Mesendoderm (in vitro differentiated cells): ENCODE data around the gene STAT2.

Source experiments
- DNase-seq: peaks from one replicate; pipeline ENCODE4 v3.0.0; 2013
- H2AK5ac ChIP-seq: 2 replicates; pipeline ENCODE4 v1.6.1; 2013; ENCODE audit warnings: low read length, inconsistent platforms
- H2BK120ac ChIP-seq: 2 replicates; pipeline ENCODE4 v1.6.1; 2013; ENCODE audit warnings: low read depth, mild to moderate bottlenecking, low read length, moderate library complexity, mixed read lengths
- H2BK15ac ChIP-seq: replicated peaks from 2 replicates; pipeline ENCODE4 v1.6.1; 2013; ENCODE audit warnings: low read depth, mild to moderate bottlenecking, moderate library complexity
- H2BK5ac ChIP-seq: 2 replicates; pipeline ENCODE4 v1.6.1; 2013; ENCODE audit warnings: low read length, inconsistent platforms
- H3K18ac ChIP-seq: 2 replicates; pipeline ENCODE4 v1.6.1; 2013; ENCODE audit warnings: mild to moderate bottlenecking, low read length, mixed read lengths
- H3K23ac ChIP-seq: one replicate; pipeline ENCODE4 v1.6.1; 2013; ENCODE audit warnings: low read length
- H3K27ac ChIP-seq: 2 replicates; pipeline ENCODE4 v1.5.1; 2013; ENCODE audit warnings: low read depth, mild to moderate bottlenecking, inconsistent platforms, low read length, moderate library complexity
- H3K27me3 ChIP-seq: 2 replicates; pipeline ENCODE4 v1.6.1; 2013; ENCODE audit warnings: low read length, control low read depth, mild to moderate bottlenecking, inconsistent platforms; ENCODE audit not compliant: insufficient read depth, poor library complexity
- H3K36me3 ChIP-seq: 2 replicates; pipeline ENCODE4 v1.6.1; 2013; ENCODE audit warnings: low read length, inconsistent platforms; ENCODE audit not compliant: control insufficient read depth, insufficient read depth
- H3K4ac ChIP-seq: one replicate; pipeline ENCODE4 v1.6.1; 2013; ENCODE audit warnings: low read depth, mild to moderate bottlenecking, low read length, moderate library complexity
- H3K4me1 ChIP-seq: 2 replicates; pipeline ENCODE4 v1.6.1; 2013; ENCODE audit warnings: low read depth, low read length, inconsistent platforms; ENCODE audit not compliant: control insufficient read depth
- H3K4me2 ChIP-seq: 2 replicates; pipeline ENCODE4 v1.6.1; 2013; ENCODE audit warnings: low read length
- H3K4me3 ChIP-seq: 2 replicates; pipeline ENCODE4 v1.5.1; 2013; ENCODE audit warnings: mild to moderate bottlenecking, low read length
- H3K56ac ChIP-seq: one replicate; pipeline ENCODE4 v1.6.1; 2013; ENCODE audit warnings: low read length
- H3K79me1 ChIP-seq: 2 replicates; pipeline ENCODE4 v1.6.1; 2013; ENCODE audit warnings: low read length, inconsistent platforms
- H3K79me2 ChIP-seq: 2 replicates; pipeline ENCODE4 v1.6.1; 2013; ENCODE audit warnings: mild to moderate bottlenecking, low read length; ENCODE audit not compliant: control insufficient read depth, insufficient read depth
- H3K9ac ChIP-seq: 2 replicates; pipeline ENCODE4 v1.6.1; 2013; ENCODE audit warnings: low read length, inconsistent platforms
- H4K5ac ChIP-seq: one replicate; pipeline ENCODE4 v1.6.1; 2013; ENCODE audit warnings: low read length
- H4K8ac ChIP-seq: one replicate; pipeline ENCODE4 v1.6.1; 2013; ENCODE audit warnings: low read depth, mild to moderate bottlenecking, control low read depth, low read length, moderate library complexity
- WGBS: extraction: QIAGEN DNeasy Blood & Tissue Kit; methylation state at CpG from one replicate; pipeline ENCODE4 v1.1.7; 2013; ENCODE audit warnings: low lambda C conversion rate, missing lambda C conversion rate; ENCODE audit not compliant: insufficient coverage; ENCODE audit errors: extremely low coverage; 5-methylcytosine and 5-hydroxymethylcytosine counted together

STAT2 gene

GRCh38 chr12:56385873-56386272 is 26.0 kb upstream of the STAT2 start:
- Histone ChIP-seq H2AK5ac (no peak overlapping the region), H3K36me3 (no peaks in the 10 kb centered on the region), H3K4ac (no peak overlapping the region), H3K4me1 (no peaks in the 10 kb centered on the region), H2BK5ac (no peak overlapping the region), H3K27me3 (no peaks in the 10 kb centered on the region), H3K27ac (no peak overlapping the region), H2BK15ac (no peak overlapping the region), H4K5ac (no peak overlapping the region), H3K4me2 (no peak overlapping the region), H3K4me3 (no peak overlapping the region), H2BK120ac (no peak overlapping the region), H4K8ac (no peak overlapping the region), H3K18ac (no peak overlapping the region), H3K79me1 (no peaks in the 10 kb centered on the region), H3K23ac (no peak overlapping the region), H3K56ac (no peak overlapping the region), H3K9ac (no peak overlapping the region), H3K79me2 (no peaks in the 10 kb centered on the region)
- WGBS = no CpG with 5 or more reads among the region's 1 CpG
- no peak for DNase-seq

GRCh38 chr12:56382611-56383010 is 22.7 kb upstream of the STAT2 start:
- H3K23ac ChIP-seq = no peak overlapping the region
- no peak overlapping the region for H4K8ac ChIP-seq
- no peak overlapping the region for H3K4me2 ChIP-seq

GRCh38 chr12:56377989-56378316 is 18.0 kb upstream of the STAT2 start:
- Histone ChIP-seq H3K4me3 (no peak overlapping the region), H2BK120ac (no peak overlapping the region), H4K5ac (no peak overlapping the region), H3K23ac (no peak overlapping the region), H3K79me2 (no peaks in the 10 kb centered on the region), H3K36me3 (no peaks in the 10 kb centered on the region), H3K4ac (no peak overlapping the region), H3K79me1 (no peaks in the 10 kb centered on the region), H4K8ac (no peak overlapping the region), H3K27ac (no peak overlapping the region), H2BK5ac (no peak overlapping the region), H3K18ac (no peak overlapping the region), H3K56ac (no peak overlapping the region), H3K27me3 (no peaks in the 10 kb centered on the region), H3K4me1 (no peaks in the 10 kb centered on the region), H3K9ac (no peak overlapping the region), H2AK5ac (no peak overlapping the region), H2BK15ac (no peak overlapping the region), H3K4me2 (no peak overlapping the region)
- no CpG with 5 or more reads among the region's 1 CpG for WGBS
- DNase-seq = no peak

More at GRCh38 chr12:56382611-56383010, 22.7 kb upstream of the STAT2 start:
- no peak for DNase-seq
- Histone ChIP-seq H3K36me3 (no peaks in the 10 kb centered on the region), H3K4me3 (no peak overlapping the region), H3K56ac (no peak overlapping the region), H4K5ac (no peak overlapping the region), H3K79me2 (no peaks in the 10 kb centered on the region), H3K18ac (no peak overlapping the region), H3K4ac (no peak overlapping the region), H3K9ac (no peak overlapping the region), H3K27ac (no peak overlapping the region), H2AK5ac (no peak overlapping the region), H3K27me3 (no peaks in the 10 kb centered on the region), H3K79me1 (no peaks in the 10 kb centered on the region), H2BK120ac (no peak overlapping the region), H3K4me1 (no peaks in the 10 kb centered on the region), H2BK5ac (no peak overlapping the region), H2BK15ac (no peak overlapping the region)
- no CpG with 5 or more reads among the region's 16 CpGs for WGBS

- H3K79me2 ChIP-seq = no peaks in the 10 kb centered on the region
- H3K36me3 ChIP-seq = no peaks in the 10 kb centered on the region
- H3K4me2 ChIP-seq = no peak overlapping the region
- H2BK5ac ChIP-seq = no peak overlapping the region
- no peak overlapping the region for H2AK5ac ChIP-seq
- H3K56ac ChIP-seq = no peak overlapping the region
- H3K79me1 ChIP-seq = no peaks in the 10 kb centered on the region
- no peak overlapping the region for H3K18ac ChIP-seq
- H3K4me1 ChIP-seq = no peaks in the 10 kb centered on the region
- no peak overlapping the region for H3K23ac ChIP-seq
- no peak overlapping the region for H2BK120ac ChIP-seq
- H3K9ac ChIP-seq = no peak overlapping the region
- H3K27ac ChIP-seq = no peak overlapping the region
- no peak overlapping the region for H2BK15ac ChIP-seq
- no peak overlapping the region for H4K5ac ChIP-seq
- no CpG with 5 or more reads among the region's 4 CpGs for WGBS
- no peak overlapping the region for H3K4ac ChIP-seq
- no peaks in the 10 kb centered on the region for H3K27me3 ChIP-seq
- peak; percentile 74 for DNase-seq
- H4K8ac ChIP-seq = no peak overlapping the region
- H3K4me3 ChIP-seq = no peak overlapping the region
These were observed 17.5 kb upstream of the STAT2 start for GRCh38 chr12:56377310-56377988.

- Histone ChIP-seq H3K36me3 (no peaks in the 10 kb centered on the region), H4K5ac (no peak overlapping the region), H3K27me3 (no peaks in the 10 kb centered on the region), H3K4ac (no peak overlapping the region), H3K4me2 (no peak overlapping the region), H2BK5ac (no peak overlapping the region), H3K56ac (no peak overlapping the region), H3K9ac (no peak overlapping the region), H3K79me1 (no peaks in the 10 kb centered on the region), H4K8ac (no peak overlapping the region), H3K4me3 (no peak overlapping the region), H3K79me2 (no peaks in the 10 kb centered on the region), H3K27ac (no peak overlapping the region), H2BK120ac (no peak overlapping the region), H3K23ac (no peak overlapping the region), H3K18ac (no peak overlapping the region), H3K4me1 (no peaks in the 10 kb centered on the region), H2AK5ac (no peak overlapping the region), H2BK15ac (no peak overlapping the region)
- DNase-seq = no peak
- WGBS = no CpG with 5 or more reads among the region's 11 CpGs
These were observed 15.9 kb upstream of the STAT2 start for GRCh38 chr12:56375598-56376434.
